HG02884 (cell line): ENCODE measurements around the gene UBE2L5.

Experiments used
- ATAC-seq: cut with Tn5 transposase; IDR thresholded peaks from one replicate; pipeline ENCODE4 v1.9.1; 2021; ENCODE audit warnings: mild to moderate bottlenecking, moderate library complexity; ENCODE audit not compliant: unreplicated experiment

The UBE2L5 gene

GRCh38 chr13:30404207-30404606, 18.1 kb upstream of the UBE2L5 start:
- no peak for ATAC-seq

GRCh38 chr13:30406779-30407416, 15.4 kb upstream of the UBE2L5 start:
- no peak for ATAC-seq

GRCh38 chr13:30408319-30409101, 13.8 kb upstream of the UBE2L5 start:
- ATAC-seq = peak; percentile 96

GRCh38 chr13:30409886-30410704, 12.2 kb upstream of the UBE2L5 start:
- no peak for ATAC-seq

GRCh38 chr13:30410705-30411125, 11.6 kb upstream of the UBE2L5 start:
- no peak for ATAC-seq

GRCh38 chr13:30412346-30412745, 9.9 kb upstream of the UBE2L5 start:
- ATAC-seq = no peak

- ATAC-seq = no peak
Measured at GRCh38 chr13:30413842-30414241, 8.5 kb upstream of the UBE2L5 start.

GRCh38 chr13:30415430-30416030, 6.8 kb upstream of the UBE2L5 start:
- peak; percentile 86 for ATAC-seq

DNA sequence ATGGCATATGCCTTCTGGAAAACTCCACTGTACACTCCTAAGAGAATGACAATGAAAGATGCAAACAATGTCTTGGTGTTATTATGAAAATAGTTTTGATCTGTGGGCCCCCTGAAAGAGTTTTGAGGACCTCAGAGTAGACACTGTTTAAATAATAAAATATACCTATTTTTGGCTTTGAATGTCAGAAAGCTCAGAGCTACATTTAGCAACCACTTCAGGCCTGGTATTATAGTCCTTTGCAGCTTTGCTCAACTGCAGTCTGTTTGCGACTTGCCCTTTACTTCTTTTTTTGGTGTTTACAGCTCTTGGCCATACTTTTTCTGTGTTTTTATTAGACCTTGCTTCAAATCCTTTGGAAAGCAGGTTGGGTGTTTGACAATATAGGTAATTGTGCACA, 5.8 kb upstream of the UBE2L5 start:
- no peak for ATAC-seq

DNA sequence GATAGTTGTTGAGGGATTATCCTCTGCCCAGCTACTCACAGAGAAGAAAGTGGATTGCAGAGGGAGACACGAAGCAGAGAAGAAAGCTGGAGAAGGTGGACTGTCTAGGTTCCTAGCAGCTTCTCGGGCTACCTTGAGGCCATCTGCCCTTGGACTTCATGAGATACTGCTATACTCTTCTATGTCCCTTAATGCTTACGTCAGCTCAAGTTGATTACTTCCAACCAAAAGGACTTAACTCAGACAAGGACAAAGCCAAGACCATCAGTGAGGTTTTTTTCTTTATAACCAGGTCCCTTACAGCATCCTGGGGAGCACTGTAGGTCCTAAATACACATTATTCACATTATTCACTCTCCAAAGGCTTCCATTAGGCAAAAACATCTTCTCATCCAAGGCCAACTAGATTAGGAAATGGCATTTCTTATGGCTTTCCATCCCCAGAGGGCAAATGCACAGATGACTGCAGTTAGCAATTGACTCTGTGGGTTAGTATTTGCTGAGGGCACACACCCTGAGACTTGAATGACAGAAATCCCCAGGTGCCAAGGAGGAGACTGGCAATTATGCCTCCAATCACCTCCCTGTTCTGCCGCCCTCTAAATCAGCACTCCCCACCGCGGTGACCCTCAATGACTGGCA, 4.1 kb upstream of the UBE2L5 start:
- no peak for ATAC-seq

- no peak for ATAC-seq
Measured at GRCh38 chr13:30418717-30419459, 3.4 kb upstream of the UBE2L5 start.

GRCh38 chr13:30421093-30422053, 920 bp upstream of the UBE2L5 start:
- ATAC-seq = peak; percentile 45

- ATAC-seq = no peak
Measured at GRCh38 chr13:30423891-30424290, 1.6 kb downstream of the UBE2L5 start.

DNA sequence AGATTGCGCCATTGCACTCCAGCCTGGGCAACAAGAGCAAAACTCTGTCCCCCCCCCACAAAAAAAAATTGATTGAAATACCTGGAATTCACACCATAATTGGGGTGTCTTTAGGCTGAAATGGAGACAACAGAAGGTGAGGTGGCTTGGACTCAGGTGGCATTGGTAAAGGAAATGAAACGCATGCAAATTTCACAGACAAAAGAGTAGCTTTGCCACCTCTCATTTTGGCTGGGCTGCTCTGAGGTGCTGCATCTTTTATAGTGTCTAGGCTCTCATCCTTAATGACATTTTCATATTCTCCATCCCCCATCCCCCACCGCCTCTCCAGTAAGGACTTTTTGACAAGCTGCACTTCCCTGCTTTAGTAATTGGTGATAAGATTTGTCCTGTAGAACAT, 6.9 kb downstream of the UBE2L5 start:
- ATAC-seq = no peak

DNA sequence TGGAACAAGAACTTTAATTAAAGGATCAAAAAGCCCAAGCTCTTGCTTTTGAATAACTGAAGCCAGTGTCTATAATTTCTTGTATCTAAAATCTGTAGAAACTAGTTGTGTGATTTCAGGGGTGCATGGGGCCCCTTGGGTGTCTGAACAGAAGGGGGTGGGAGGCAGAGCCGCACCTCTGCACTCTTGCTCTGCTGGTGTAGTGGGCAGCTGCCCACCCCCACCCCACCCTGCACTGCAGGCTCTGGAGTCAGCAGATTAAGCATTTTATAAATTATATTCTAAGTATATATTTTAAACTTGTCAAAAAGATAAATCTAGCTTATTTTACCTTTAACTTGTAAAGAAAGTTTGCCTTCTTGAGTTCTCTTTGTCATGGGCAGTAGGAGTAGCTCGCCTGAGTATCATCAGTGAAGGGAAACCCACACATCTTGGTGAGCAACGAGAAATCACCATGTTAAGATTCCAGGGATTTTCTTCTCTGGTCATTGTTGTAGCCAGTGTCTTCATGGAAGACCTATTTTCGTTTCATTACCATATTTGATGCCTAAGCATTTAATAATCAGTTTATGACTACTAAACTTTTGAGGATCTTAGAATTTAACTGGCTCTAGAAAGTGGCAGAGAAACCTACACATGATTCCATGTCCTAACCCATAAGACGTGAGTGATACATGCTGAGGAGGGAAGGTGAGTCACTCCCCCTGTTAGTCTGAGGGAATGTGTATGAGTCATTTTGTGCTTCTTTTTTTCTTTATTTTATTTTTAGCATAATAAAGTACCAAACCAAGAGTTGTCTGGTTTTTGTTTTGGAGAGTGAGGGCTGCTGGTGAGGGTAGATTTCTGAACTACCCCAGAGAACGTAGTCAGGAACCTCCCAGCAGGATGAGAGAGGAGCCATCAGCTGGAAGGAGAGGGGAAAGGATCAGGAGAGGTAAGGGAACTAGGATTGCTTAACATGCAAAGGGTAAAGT, 7.7 kb downstream of the UBE2L5 start:
- ATAC-seq = peak; percentile 82

DNA sequence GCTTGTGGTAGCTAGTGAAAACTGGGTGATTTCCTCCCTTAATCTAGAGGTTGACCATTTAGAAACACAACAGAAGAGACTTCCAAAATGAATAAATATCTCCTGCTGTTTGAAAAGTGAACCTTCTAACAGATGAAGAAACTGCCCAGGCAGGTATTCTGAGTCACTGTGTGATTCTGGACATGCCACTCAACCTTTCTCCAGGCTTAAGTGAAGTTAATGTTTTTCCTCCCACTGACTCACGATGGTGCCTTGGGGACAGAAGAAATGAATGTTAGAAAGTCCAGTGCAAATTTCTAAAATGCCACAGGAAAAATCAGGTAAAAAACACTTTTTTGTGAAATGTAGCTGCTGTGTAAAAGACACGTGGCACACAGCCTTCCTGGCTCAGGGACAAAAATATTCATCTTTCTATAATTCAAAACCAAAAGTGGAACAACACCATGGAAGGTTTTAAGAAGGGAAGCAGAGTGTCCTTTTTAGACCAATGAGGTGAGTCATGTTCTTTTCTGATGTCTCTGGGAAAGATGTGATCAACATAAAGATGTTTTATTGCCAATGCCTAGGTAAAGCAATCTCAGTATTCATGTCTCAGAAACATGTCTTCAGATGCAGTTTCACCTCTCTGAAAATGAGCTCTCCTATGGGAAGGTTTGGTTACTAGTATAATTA, 9.1 kb downstream of the UBE2L5 start:
- no peak for ATAC-seq

GRCh38 chr13:30435911-30436451, 13.7 kb downstream of the UBE2L5 start:
- ATAC-seq = no peak
